ENCODE measurements around the gene DNAH1. TPM values are rescaled to one million over a fixed set of nuclear protein-coding genes. Genes with fewer than 3 reads are reported as not detected.
A peak's percentile ranks its signal among the peaks of the same experiment; 100 is the strongest.
"Not testable (repeated sequence)": the region's sequence is repeated elsewhere in the genome, so short reads cannot be mapped to it uniquely, and the experiment has no call there.

DNAH1 gene
- total RNA-seq, 1 experiment from 2014 or later, result 0.60 TPM

- DNase-seq (ENCODE audit: low spot score), result no peak
These were observed 17.9 kb downstream of the DNAH1 start for GRCh38 chr3:52333869-52334557.

- not testable (repeated sequence) for DNase-seq (ENCODE audit: low spot score)
These were observed 22.0 kb downstream of the DNAH1 start for GRCh38 chr3:52338131-52338530.

- DNase-seq (ENCODE audit: low spot score), result peak; percentile 49
These were observed 23.5 kb downstream of the DNAH1 start for GRCh38 chr3:52339612-52340011.

- no peak for DNase-seq (ENCODE audit: low spot score)
These were observed 25.0 kb downstream of the DNAH1 start for GRCh38 chr3:52341123-52341522.

GRCh38 chr3:52343946-52344600 is 28.0 kb downstream of the DNAH1 start:
- no peak for DNase-seq (ENCODE audit: low spot score)

GRCh38 chr3:52345521-52346109 is 29.5 kb downstream of the DNAH1 start:
- DNase-seq (ENCODE audit: low spot score), result no peak

GRCh38 chr3:52346623-52347530 is 30.8 kb downstream of the DNAH1 start:
- DNase-seq (ENCODE audit: low spot score), result no peak

GRCh38 chr3:52347716-52348635 is 31.9 kb downstream of the DNAH1 start:
- no peak for DNase-seq (ENCODE audit: low spot score)

GRCh38 chr3:52349131-52349530 is 33.0 kb downstream of the DNAH1 start:
- DNase-seq (ENCODE audit: low spot score), result no peak

GRCh38 chr3:52349611-52350395 is 33.7 kb downstream of the DNAH1 start:
- DNase-seq (ENCODE audit: low spot score), result no peak

- no peak for DNase-seq (ENCODE audit: low spot score)
These were observed 34.3 kb downstream of the DNAH1 start for GRCh38 chr3:52350416-52350815.

- DNase-seq (ENCODE audit: low spot score), result no peak
These were observed 35.1 kb downstream of the DNAH1 start for GRCh38 chr3:52350981-52351761.

- no peak for DNase-seq (ENCODE audit: low spot score)
These were observed 35.7 kb downstream of the DNAH1 start for GRCh38 chr3:52351762-52352368.

- DNase-seq (ENCODE audit: low spot score), result no peak
These were observed 36.4 kb downstream of the DNAH1 start for GRCh38 chr3:52352566-52352965.

GRCh38 chr3:52353291-52353855 is 37.3 kb downstream of the DNAH1 start:
- no peak for DNase-seq (ENCODE audit: low spot score)

GRCh38 chr3:52354676-52355075 is 38.6 kb downstream of the DNAH1 start:
- DNase-seq (ENCODE audit: low spot score), result no peak

GRCh38 chr3:52355526-52355925 is 39.4 kb downstream of the DNAH1 start:
- DNase-seq (ENCODE audit: low spot score), result no peak

GRCh38 chr3:52356126-52356525 is 40.0 kb downstream of the DNAH1 start:
- no peak for DNase-seq (ENCODE audit: low spot score)

Data from H4 (cell line).